ENCODE data around the gene TUBB2A.

The TUBB2A gene

GRCh38 chr6:3152689-3153088 lies 4.7 kb downstream of the TUBB2A start:
- Histone ChIP-seq H2AFZ (ENCODE audit: low read length) (no peak overlapping the region), H2BK5ac (ENCODE audit: low read length) (no peak overlapping the region), H4K91ac (ENCODE audit: low read depth, low read length, poor library complexity) (no peak overlapping the region), H2BK15ac (ENCODE audit: low read length) (no peak overlapping the region), H3K27me3 (ENCODE audit: control insufficient read depth in 3 of 3, insufficient read depth in 3 of 3, low read depth in 1 of 3, low read length in 3 of 3) (no peaks in the 10 kb centered on the region), H3K27ac (replicated peaks; ENCODE audit: low read length) (no peak overlapping the region), H2BK120ac (ENCODE audit: low read depth, low read length) (no peak overlapping the region), H2BK12ac (ENCODE audit: low read length) (no peak overlapping the region), H3K23ac (ENCODE audit: low read depth, low read length, poor library complexity) (no peak overlapping the region), H3K4me2 (ENCODE audit: insufficient read depth, low read length, poor library complexity, severe bottlenecking) (no peak overlapping the region), H3K9me3 (replicated peaks in 1 of 2; ENCODE audit: control insufficient read depth in 2 of 2, insufficient read depth in 1 of 2, low read depth in 1 of 2, low read length in 2 of 2) (peaks cover 0 to under 1% of the 10 kb centered on the region in 2 donors), H3K9ac (ENCODE audit: low read depth, low read length, poor library complexity) (no peak overlapping the region), H3K79me1 (ENCODE audit: low read depth, low read length) (peaks cover 2% of the 10 kb centered on the region), H3K4me1 (ENCODE audit: control insufficient read depth in 2 of 2, insufficient read depth in 1 of 2, low read depth in 1 of 2, low read length in 2 of 2) (peaks cover 4 to 8% of the 10 kb centered on the region in 2 donors), H4K8ac (ENCODE audit: low read depth, low read length) (no peak overlapping the region), H2AK5ac (ENCODE audit: low read depth, low read length) (no peak overlapping the region), H3K14ac (ENCODE audit: low read length) (no peak overlapping the region), H3K18ac (ENCODE audit: low read length) (no peak overlapping the region), H3K36me3 (replicated peaks in 1 of 2; ENCODE audit: control insufficient read depth in 2 of 2, insufficient read depth in 2 of 2, low read length in 2 of 2) (peaks cover 26 to 71% of the 10 kb centered on the region in 2 donors), H3K4me3 (ENCODE audit: low read length in 2 of 2) (no peak overlapping the region), H3K4ac (ENCODE audit: low read length) (no peak overlapping the region)
- no CpG with 5 or more reads among the region's 3 CpGs for WGBS, 2 donors (ENCODE audit: extremely low coverage in 2 of 2, insufficient read length in 2 of 2, insufficient replicate concordance in 1 of 2)
- DNase-seq (ENCODE audit: low spot score): no peak

GRCh38 chr6:3151691-3152090 lies 5.7 kb downstream of the TUBB2A start:
- DNase-seq (ENCODE audit: low spot score): no peak
- Histone ChIP-seq H3K23ac (ENCODE audit: low read depth, low read length, poor library complexity) (no peak overlapping the region), H2BK5ac (ENCODE audit: low read length) (no peak overlapping the region), H3K27ac (replicated peaks; ENCODE audit: low read length) (no peak overlapping the region), H3K4me2 (ENCODE audit: insufficient read depth, low read length, poor library complexity, severe bottlenecking) (no peak overlapping the region), H3K4ac (ENCODE audit: low read length) (no peak overlapping the region), H3K4me3 (ENCODE audit: low read length in 2 of 2) (no peak overlapping the region), H4K91ac (ENCODE audit: low read depth, low read length, poor library complexity) (no peak overlapping the region), H3K18ac (ENCODE audit: low read length) (no peak overlapping the region), H2AFZ (ENCODE audit: low read length) (no peak overlapping the region), H2AK5ac (ENCODE audit: low read depth, low read length) (no peak overlapping the region), H4K8ac (ENCODE audit: low read depth, low read length) (no peak overlapping the region), H3K9me3 (replicated peaks in 1 of 2; ENCODE audit: control insufficient read depth in 2 of 2, insufficient read depth in 1 of 2, low read depth in 1 of 2, low read length in 2 of 2) (peaks cover 0 to 2% of the 10 kb centered on the region in 2 donors), H2BK120ac (ENCODE audit: low read depth, low read length) (no peak overlapping the region), H3K9ac (ENCODE audit: low read depth, low read length, poor library complexity) (no peak overlapping the region), H3K27me3 (ENCODE audit: control insufficient read depth in 3 of 3, insufficient read depth in 3 of 3, low read depth in 1 of 3, low read length in 3 of 3) (no peaks in the 10 kb centered on the region), H2BK12ac (ENCODE audit: low read length) (no peak overlapping the region), H3K79me1 (ENCODE audit: low read depth, low read length) (peaks cover 1% of the 10 kb centered on the region), H3K36me3 (replicated peaks in 1 of 2; ENCODE audit: control insufficient read depth in 2 of 2, insufficient read depth in 2 of 2, low read length in 2 of 2) (peaks cover 28 to 81% of the 10 kb centered on the region in 2 donors), H3K4me1 (ENCODE audit: control insufficient read depth in 2 of 2, insufficient read depth in 1 of 2, low read depth in 1 of 2, low read length in 2 of 2) (peaks cover 4 to 8% of the 10 kb centered on the region in 2 donors), H2BK15ac (ENCODE audit: low read length) (no peak overlapping the region), H3K14ac (ENCODE audit: low read length) (no peak overlapping the region)
- WGBS, 2 donors (ENCODE audit: extremely low coverage in 2 of 2, insufficient read length in 2 of 2, insufficient replicate concordance in 1 of 2): no CpG with 5 or more reads among the region's 5 CpGs

- Histone ChIP-seq H3K9me3 (replicated peaks in 1 of 2; ENCODE audit: control insufficient read depth in 2 of 2, insufficient read depth in 1 of 2, low read depth in 1 of 2, low read length in 2 of 2) (peaks cover 0 to 2% of the 10 kb centered on the region in 2 donors), H3K4ac (ENCODE audit: low read length) (no peak overlapping the region), H2BK12ac (ENCODE audit: low read length) (no peak overlapping the region), H3K27me3 (ENCODE audit: control insufficient read depth in 3 of 3, insufficient read depth in 3 of 3, low read depth in 1 of 3, low read length in 3 of 3) (no peaks in the 10 kb centered on the region), H4K8ac (ENCODE audit: low read depth, low read length) (no peak overlapping the region), H3K4me3 (ENCODE audit: low read length in 2 of 2) (peak overlapping the region in 1 of 2 donors; percentile 19), H3K27ac (replicated peaks; ENCODE audit: low read length) (no peak overlapping the region), H3K79me1 (ENCODE audit: low read depth, low read length) (peaks cover 3% of the 10 kb centered on the region), H2AFZ (ENCODE audit: low read length) (no peak overlapping the region), H3K4me2 (ENCODE audit: insufficient read depth, low read length, poor library complexity, severe bottlenecking) (no peak overlapping the region), H3K23ac (ENCODE audit: low read depth, low read length, poor library complexity) (peak overlapping the region; percentile 43), H3K14ac (ENCODE audit: low read length) (no peak overlapping the region), H2BK120ac (ENCODE audit: low read depth, low read length) (no peak overlapping the region), H2BK5ac (ENCODE audit: low read length) (no peak overlapping the region), H2BK15ac (ENCODE audit: low read length) (no peak overlapping the region), H3K9ac (ENCODE audit: low read depth, low read length, poor library complexity) (no peak overlapping the region), H2AK5ac (ENCODE audit: low read depth, low read length) (no peak overlapping the region), H3K18ac (ENCODE audit: low read length) (no peak overlapping the region), H4K91ac (ENCODE audit: low read depth, low read length, poor library complexity) (no peak overlapping the region), H3K4me1 (ENCODE audit: control insufficient read depth in 2 of 2, insufficient read depth in 1 of 2, low read depth in 1 of 2, low read length in 2 of 2) (no peaks in the 10 kb centered on the region), H3K36me3 (replicated peaks in 1 of 2; ENCODE audit: control insufficient read depth in 2 of 2, insufficient read depth in 2 of 2, low read length in 2 of 2) (peaks cover 31 to 79% of the 10 kb centered on the region in 2 donors)
- WGBS, 2 donors (ENCODE audit: extremely low coverage in 2 of 2, insufficient read length in 2 of 2, insufficient replicate concordance in 1 of 2): no CpG with 5 or more reads among the region's 6 CpGs
- DNase-seq (ENCODE audit: low spot score): no peak
Measured at GRCh38 chr6:3147914-3148757, 9.2 kb downstream of the TUBB2A start.

DNA sequence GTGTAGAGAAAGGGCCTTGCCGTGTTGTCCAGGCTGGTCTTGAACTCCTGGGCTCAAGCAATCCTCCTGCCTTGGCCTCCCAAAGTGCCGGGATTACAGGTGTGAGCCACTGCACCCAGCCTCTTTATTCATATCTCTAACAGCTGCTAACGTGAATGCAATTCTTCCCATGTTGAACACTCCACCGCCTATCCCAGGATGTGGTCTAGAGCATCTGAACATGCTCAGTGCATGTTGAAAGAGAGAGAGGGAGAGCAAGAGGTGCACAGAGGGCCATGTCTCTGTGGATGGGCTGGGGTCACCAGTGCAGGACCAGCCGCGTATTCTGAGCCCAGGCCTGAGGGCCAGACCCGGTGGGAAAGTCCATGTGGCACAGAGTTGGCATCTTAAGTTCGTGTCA lies 12.8 kb downstream of the TUBB2A start:
- H2AFZ ChIP-seq (ENCODE audit: low read length): no peak overlapping the region
- H2BK12ac ChIP-seq (ENCODE audit: low read length): peak overlapping the region; percentile 90

More for the DNA sequence above, 12.8 kb downstream of the TUBB2A start:
- Histone ChIP-seq H4K8ac (ENCODE audit: low read depth, low read length) (peak overlapping the region; percentile 65), H3K4ac (ENCODE audit: low read length) (no peak overlapping the region), H3K36me3 (replicated peaks in 1 of 2; ENCODE audit: control insufficient read depth in 2 of 2, insufficient read depth in 2 of 2, low read length in 2 of 2) (peaks cover 32 to 79% of the 10 kb centered on the region in 2 donors), H4K91ac (ENCODE audit: low read depth, low read length, poor library complexity) (no peak overlapping the region), H3K4me1 (ENCODE audit: control insufficient read depth in 2 of 2, insufficient read depth in 1 of 2, low read depth in 1 of 2, low read length in 2 of 2) (no peaks in the 10 kb centered on the region), H3K27ac (replicated peaks; ENCODE audit: low read length) (no peak overlapping the region), H2BK120ac (ENCODE audit: low read depth, low read length) (no peak overlapping the region), H3K79me1 (ENCODE audit: low read depth, low read length) (peaks cover 3% of the 10 kb centered on the region), H3K9ac (ENCODE audit: low read depth, low read length, poor library complexity) (no peak overlapping the region), H3K14ac (ENCODE audit: low read length) (no peak overlapping the region), H3K9me3 (replicated peaks in 1 of 2; ENCODE audit: control insufficient read depth in 2 of 2, insufficient read depth in 1 of 2, low read depth in 1 of 2, low read length in 2 of 2) (peaks cover 0 to 2% of the 10 kb centered on the region in 2 donors), H3K18ac (ENCODE audit: low read length) (peak overlapping the region; percentile 48), H2BK5ac (ENCODE audit: low read length) (no peak overlapping the region), H3K4me2 (ENCODE audit: insufficient read depth, low read length, poor library complexity, severe bottlenecking) (no peak overlapping the region), H2AK5ac (ENCODE audit: low read depth, low read length) (no peak overlapping the region), H2BK15ac (ENCODE audit: low read length) (no peak overlapping the region), H3K27me3 (ENCODE audit: control insufficient read depth in 3 of 3, insufficient read depth in 3 of 3, low read depth in 1 of 3, low read length in 3 of 3) (no peaks in the 10 kb centered on the region), H3K23ac (ENCODE audit: low read depth, low read length, poor library complexity) (peak overlapping the region; percentile 91), H3K4me3 (ENCODE audit: low read length in 2 of 2) (no peak overlapping the region)
- WGBS, 2 donors (ENCODE audit: extremely low coverage in 2 of 2, insufficient read length in 2 of 2, insufficient replicate concordance in 1 of 2): no CpG with 5 or more reads among the region's 8 CpGs
- no peak for DNase-seq (ENCODE audit: low spot score)
